Stimulated activated CD4-positive, alpha-beta T cell treated with anti-CD3 and anti-CD28 coated beads, Interleukin-4, amount 100 ng/mL, for 4 hours (primary cell): Measurements from ENCODE around the gene MTM1.

Experiments
- DNase-seq, 2 experiments: peaks; one replicate each; pipeline ENCODE4 v3.0.0-alpha.2; 2020

MTM1 gene

GRCh38 chrX:150607201-150607600 lies 38.8 kb downstream of the MTM1 start:
- no peak for DNase-seq

GRCh38 chrX:150610043-150610442 lies 41.6 kb downstream of the MTM1 start:
- no peak for DNase-seq

- no peak for DNase-seq
Measured at GRCh38 chrX:150610446-150610845, 42.0 kb downstream of the MTM1 start.

DNA sequence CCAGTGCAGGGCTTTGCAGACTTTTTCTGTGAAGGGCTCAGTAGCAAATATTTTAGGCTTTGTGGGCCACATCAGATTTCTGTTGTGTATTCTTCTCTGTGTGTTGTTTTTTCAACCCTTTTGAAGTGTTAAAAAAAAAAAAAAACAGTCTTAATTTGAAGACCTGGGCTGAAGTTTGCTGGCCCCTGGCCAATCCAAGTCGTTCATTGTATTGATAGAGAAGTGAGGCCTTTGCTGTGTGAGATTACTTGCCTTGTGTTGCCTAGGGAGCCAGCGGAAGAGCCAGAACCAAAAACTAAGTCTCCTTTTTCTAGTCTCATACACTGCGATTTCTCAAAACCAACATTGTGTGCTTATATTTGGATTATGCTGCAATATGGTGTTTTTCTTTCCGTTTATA lies 46.9 kb downstream of the MTM1 start:
- no peak for DNase-seq

DNA sequence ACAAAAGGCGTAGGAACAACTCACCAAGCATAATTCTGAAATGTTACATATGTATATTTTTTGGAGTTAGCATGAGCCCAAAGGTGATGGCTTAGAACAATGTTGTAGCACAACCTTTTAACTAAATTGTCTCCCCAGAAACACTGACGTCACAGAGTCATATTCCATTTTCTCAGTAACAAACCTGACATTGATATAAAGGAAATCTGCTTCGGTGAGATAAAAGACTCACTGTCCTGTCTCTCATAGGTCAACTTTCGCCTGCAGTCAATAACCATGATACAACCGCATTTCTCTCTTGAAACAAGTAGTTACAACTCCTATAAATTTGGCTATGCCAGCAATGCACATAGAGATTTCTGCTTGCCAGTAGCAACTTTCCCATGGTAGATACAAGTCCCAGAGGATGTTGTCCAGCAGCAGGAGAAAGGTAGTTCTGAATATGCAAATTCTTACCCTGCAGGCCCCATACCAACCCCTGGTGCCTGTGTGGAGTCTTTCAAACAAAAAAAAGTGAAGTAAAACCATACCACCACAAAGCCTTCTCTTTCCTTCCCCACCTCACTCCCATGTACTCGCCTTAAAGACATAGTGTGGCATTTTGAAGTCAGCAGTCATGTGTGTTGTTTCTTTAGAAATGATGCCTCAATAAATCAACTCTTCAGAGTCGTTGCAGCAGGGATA lies 47.9 kb downstream of the MTM1 start:
- no peak for DNase-seq

GRCh38 chrX:150616863-150617198 lies 48.4 kb downstream of the MTM1 start:
- DNase-seq, result no peak

DNA sequence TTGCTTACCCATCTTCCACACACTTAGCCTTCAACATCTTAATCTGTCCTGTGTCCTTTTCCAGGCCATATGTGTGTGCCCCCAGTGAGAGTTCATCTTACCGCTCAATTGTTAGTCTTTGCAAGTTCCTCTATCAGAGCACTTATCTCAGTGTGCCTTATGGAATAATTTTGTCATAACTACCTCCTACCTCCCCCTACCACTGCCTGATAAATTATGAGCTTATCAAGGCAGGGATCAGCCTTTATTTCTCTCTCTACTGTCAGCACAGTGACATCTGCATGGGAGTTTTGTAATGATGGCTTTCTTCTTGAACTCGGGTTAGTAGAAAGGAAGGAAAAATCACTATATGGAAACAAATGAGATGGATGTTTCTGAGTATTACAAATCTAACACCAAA lies 53.2 kb downstream of the MTM1 start:
- DNase-seq, result no peak

DNA sequence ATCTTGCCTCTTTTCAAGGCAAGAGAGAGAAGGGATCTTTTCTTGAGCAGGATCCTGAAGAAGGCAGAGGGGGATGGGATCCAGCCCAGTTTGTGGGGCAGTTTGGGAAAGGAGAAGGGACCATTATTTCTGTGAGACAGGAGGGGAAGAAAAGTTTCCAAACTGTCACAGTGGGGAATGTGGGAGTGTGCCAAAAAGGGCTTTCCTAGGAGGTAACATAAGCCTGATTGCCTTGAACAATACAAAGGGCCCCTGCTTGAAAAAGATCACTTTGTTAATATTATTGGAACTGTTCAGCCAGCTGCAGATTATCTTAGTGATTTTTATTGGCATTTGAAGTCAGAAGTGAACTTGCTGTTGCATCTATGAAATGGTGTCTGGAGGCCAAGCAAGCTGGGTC lies 55.2 kb downstream of the MTM1 start:
- no peak for DNase-seq

DNA sequence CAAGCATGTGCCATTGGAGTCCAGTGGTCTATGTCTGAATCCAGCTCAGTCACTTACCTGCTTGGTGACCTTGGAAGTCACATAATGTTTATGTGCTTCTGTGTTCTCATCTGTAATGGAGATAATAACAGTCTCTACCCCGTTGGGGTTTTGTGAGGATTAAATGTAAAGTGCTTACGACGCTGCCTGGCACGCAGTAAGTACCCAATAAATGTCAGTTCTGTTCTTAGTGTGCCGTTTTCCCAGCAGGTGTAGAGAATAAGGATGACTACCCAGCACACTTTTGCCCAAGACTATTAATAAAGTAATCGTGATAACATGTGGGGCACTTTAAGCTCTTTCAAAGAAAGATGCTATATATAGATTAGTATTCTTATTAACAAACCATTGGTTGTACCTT lies 56.7 kb downstream of the MTM1 start:
- no peak for DNase-seq

DNA sequence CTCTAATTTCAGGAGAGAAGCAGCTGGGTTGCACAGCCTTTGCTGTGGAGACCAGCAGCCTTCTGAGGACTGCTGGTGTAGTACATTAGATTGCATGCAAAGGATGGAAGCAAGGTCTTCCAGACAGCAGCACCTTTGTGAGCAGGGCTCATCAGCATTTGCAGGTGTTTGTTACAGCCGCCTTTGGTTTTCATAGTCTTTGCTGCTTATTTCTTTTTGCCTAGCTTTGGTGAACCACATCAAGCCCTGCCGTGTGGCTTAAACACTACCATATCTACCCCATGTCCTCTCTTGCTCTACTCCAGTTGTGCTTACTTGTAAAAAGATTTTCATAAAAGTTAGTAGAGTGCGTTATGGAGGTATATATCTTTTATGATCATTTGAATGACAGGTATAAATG lies 57.5 kb downstream of the MTM1 start:
- DNase-seq, result no peak

DNA sequence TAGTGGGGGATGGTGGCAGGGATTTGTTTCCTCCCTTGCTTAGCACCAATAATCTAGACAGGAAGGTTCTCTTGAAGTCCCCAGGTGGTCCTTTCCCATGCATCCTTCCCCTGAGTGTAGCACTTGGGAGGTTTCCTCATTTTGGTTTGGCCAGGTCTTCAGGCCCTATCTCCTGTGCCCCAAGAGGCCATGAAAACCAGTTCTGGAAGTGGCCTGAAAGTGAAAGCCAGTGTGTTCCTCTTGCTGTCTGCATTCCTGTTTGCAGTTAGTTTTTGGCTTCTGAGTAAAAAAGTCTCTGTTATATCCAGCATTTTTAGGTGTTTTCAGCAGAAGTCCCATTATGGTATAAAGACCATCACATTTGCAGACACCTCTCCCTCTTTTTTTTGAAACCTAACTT lies 59.5 kb downstream of the MTM1 start:
- DNase-seq, result no peak

GRCh38 chrX:150635952-150636351 lies 67.5 kb downstream of the MTM1 start:
- DNase-seq, result no peak

DNA sequence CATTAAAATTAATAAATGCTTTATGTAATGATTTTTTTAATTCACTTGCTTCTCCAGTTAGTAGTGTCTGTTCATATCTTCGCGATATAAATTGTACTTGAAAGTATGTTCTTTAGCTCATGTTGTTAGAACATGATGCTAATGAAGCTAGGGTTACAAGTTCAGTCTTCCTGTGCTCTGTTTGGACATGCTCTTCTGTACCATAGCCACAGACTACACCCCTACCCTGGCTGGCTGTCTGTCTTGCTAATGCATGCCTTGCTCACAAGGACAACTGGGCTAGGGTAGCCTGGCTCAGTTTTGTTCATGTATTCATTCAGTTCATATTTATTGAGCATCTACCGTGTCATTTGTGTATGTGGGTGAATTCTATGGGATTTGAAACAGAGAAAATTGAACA lies 74.0 kb downstream of the MTM1 start:
- no peak for DNase-seq

GRCh38 chrX:150643271-150643670 lies 74.8 kb downstream of the MTM1 start:
- DNase-seq, result no peak

- no peak for DNase-seq
Measured at GRCh38 chrX:150643958-150644357, 75.5 kb downstream of the MTM1 start.

- DNase-seq, result no peak
Measured at GRCh38 chrX:150644422-150644821, 76.0 kb downstream of the MTM1 start.

DNA sequence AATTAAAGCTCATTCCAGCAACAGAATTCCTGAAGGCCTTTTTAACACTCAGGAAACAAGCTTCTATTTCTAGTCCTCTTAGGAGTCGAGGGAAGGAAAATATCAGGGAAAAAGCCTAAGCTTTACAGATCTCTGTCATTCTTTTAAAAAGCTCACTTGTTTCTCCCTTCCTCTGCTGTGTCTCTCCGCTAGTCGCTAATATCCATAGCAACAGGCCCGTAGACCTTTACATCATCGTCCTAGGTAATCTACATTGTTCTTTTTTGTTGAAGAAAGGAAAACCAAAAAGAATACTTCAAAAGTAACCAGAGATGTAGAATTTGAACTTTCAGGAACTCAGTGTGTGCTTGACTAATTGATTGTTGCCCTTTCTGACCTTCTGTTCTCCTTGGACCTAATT lies 78.9 kb downstream of the MTM1 start:
- DNase-seq, result no peak

DNA sequence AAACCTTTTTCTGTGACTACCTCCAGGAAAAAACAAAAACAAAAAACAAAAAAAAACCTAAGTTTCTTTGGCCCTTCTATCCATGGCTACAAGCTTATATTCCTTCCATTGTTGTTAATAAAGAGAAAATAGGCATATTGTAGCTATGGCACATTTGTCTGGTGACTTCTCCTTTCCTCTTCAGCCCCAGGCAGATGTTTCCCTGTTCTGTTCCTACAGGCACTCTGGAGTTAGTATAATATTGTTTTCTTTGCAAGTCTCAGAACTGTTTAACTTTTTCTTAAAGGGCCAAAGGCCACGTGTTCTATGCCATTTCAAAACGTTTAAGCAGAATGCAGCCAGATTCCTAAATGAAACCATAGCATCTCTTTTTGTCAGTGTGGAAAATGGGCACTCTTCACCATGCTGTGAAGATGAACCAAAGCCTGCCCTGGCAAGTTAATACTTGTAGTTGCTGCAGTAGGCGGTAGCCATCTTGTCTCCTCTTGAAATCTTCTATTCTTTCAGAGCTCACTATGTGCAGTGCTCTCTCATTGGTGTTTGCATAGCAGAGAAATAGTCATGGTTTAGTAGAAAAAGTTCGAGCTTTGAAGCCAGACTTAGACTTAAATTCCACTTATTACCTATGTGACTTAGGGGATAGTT lies 80.0 kb downstream of the MTM1 start:
- DNase-seq, result no peak

DNA sequence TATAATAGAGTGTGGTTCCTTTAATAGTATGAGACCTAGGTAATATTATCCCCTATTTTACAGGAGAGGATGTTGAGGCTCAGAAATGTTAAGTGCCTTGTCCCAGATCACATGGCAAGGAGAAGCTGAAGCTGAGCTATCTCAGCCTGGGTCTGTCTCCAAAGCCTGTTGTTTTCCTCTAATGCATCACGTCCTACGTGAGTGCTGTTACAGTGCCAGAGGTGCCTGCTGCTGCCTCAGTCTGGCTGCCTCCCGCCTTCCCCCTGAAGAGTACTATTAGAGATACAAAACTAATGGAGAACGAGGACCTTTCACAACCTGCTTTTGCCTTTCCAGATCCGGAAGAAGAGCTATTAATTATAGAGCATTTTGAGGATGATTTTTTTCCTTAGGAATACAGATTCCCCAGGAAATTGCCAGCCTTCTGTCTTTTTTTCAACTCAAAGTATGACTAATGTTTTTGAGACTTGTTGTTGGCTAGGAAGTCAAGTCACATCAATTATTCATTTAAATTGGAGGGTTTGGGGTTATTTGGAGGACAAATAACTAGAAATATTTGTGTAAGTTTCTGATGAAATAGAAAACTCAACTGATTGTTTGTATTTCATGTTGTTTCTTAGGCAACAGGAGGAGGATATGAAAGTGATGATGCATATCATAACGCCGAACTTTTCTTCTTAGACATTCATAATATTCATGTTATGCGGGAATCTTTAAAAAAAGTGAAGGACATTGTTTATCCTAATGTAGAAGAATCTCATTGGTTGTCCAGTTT lies 80.9 kb downstream of the MTM1 start:
- no peak for DNase-seq

DNA sequence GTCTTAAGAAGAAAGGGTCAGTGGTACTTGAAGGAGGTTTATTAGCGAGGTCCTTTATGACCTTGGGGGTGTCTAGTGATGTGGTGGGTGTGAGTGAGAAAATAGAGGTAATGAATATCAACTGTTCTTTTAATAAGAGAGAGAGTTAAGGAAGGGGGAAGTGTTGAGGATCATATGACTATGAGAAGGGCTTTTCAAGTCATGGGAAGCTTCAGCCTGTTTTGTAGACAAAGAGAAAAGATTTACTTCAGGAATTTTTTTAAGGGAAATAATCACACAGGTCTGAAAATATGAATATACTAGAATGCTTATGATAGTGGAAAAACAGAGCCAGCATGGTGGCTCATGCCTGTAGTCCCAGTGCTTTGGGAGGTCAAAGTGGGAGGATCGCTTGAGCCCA lies 83.5 kb downstream of the MTM1 start:
- DNase-seq, result no peak

- DNase-seq, result no peak
Measured at GRCh38 chrX:150655788-150656187, 87.4 kb downstream of the MTM1 start.

DNA sequence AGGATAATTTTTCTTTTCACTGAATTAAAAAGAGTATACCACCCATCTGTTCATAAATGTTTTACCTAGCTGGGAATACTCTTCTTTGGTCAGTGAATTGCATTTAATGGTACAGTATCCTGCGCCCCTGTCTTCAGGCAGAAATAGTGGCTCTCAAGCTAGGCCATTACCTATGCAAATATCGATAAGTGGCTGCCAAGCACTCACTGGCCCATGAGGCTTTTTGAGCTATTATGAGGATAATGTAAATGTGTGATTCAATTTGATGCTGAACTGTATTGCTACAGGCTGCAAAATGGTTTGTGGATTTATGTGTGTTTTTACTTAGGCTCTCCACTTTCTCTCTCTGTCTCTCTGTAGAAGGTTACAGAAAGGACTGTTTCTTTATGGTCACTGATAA lies 94.7 kb downstream of the MTM1 start:
- DNase-seq, result no peak

DNA sequence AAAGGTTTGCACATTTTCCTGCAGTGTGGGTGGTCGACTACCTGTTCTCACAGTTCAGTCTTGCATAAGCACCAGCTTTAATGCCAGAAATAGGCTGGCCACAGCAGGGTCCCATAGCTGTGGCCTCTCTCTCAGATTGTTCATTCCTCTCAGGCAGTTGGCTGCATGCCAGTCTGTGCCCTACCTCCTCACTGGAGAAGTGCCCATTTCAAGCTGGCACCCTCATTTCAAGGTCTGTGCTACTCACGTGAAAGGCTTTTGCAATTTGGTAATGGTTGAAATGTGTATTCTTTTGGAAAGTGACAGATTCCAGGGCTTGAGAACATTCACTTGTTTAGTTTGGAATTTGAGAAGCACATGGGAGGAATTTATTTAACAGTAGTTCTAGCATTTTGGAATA lies 95.9 kb downstream of the MTM1 start:
- no peak for DNase-seq

DNA sequence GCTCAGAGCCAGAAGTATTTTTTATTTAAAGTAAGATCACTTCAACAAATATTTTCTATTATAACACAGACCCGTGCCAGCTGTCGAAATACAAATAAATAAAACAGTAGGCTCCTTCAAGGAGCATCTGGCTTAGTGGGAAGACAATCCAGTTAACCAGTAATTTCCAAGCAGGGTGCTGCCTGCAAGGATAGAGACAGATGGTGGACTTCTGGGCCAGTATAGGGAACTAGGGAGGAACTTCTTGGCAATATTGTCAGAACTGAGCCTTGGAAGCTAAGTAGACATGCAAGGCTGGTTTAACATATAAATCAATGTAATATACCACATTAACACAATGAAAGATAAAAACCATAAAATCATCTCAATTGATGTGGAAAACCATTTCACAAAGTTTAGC lies 107.8 kb downstream of the MTM1 start:
- DNase-seq, result no peak

DNA sequence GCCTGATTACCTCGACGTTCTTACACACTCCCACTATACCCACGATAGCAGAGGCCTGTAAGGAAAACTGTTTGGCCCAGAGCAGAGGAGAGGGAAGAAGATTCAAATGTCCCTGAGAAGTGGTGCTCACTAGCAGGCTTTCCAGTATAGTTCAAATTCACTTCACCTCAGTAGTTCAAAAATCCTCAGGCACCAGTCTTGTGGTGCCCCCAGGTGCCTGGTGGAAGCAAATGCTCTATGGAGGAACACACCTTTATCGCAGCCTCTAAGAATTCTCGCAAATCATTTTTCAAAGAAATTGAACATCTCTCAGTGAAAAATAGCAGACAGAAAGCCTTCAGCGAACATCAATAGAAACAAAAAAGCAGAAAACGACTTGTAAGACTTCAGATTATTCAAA lies 112.6 kb downstream of the MTM1 start:
- no peak for DNase-seq
